Measurements from ENCODE around the gene MAP4K3.
A peak's percentile ranks its signal among the peaks of the same experiment; 100 is the strongest.

The MAP4K3 gene

DNA sequence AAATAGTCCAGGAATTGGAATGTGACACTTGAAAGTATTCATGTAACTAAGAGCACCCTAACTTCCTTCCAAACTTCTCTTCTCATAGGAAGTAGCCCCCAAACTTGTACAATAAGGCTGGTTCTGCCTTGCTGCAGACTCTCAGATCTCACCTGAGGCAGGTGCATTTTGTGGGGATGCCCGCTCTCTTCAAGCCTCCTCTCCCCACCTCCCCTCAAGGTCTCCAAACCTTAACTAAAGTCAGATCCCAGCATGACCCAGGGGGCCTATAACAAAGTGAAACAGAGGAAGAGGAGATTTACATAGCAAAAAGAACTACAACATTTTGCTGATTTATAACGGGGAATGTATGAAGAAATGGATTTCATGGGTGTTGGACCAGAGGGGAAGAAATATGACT, 216.9 kb downstream of the MAP4K3 start:
- Histone ChIP-seq H3K27ac (no peak overlapping the region), H4K20me1 (no peaks in the 10 kb centered on the region), H3K4me2 (no peak overlapping the region), H3K27me3 (no peaks in the 10 kb centered on the region), H3K4me3 (no peak overlapping the region), H3K9ac (no peak overlapping the region), H3K9me3 (no peaks in the 10 kb centered on the region), H3K36me3 (no peaks in the 10 kb centered on the region), H3K4me1 (peaks cover 14% of the 10 kb centered on the region)
- no peak for TF ChIP-seq Cebpa-rat (IDR thresholded peaks at IDR 0.05)

DNA sequence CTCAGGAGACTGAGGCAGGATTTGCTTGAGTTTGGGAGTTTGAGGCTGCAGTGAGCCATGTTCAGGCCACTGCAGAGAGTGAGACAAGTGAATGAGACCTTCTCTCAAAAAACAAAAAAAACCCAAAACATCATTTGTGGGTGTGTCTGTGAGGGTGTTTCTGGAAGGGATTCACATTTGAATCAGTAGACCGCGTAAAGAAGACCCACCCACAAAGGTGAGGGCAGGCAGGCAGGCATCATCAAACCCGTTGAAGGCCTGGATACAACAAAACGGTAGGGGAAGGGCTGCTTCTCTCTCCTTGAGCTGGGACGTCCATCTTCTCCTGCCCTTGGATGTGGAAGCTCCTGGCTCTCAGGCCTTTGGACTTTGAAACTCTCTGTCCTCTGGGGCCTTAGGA, 218.7 kb downstream of the MAP4K3 start:
- no peak for TF ChIP-seq Cebpa-rat (IDR thresholded peaks at IDR 0.05)
- H3K4me3 ChIP-seq = no peak overlapping the region
- no peaks in the 10 kb centered on the region for H3K27me3 ChIP-seq
- no peaks in the 10 kb centered on the region for H3K9me3 ChIP-seq
- no peaks in the 10 kb centered on the region for H4K20me1 ChIP-seq
- no peak overlapping the region for H3K9ac ChIP-seq
- H3K4me1 ChIP-seq = peaks cover 14% of the 10 kb centered on the region
- H3K4me2 ChIP-seq = no peak overlapping the region
- no peak overlapping the region for H3K27ac ChIP-seq
- no peaks in the 10 kb centered on the region for H3K36me3 ChIP-seq

DNA sequence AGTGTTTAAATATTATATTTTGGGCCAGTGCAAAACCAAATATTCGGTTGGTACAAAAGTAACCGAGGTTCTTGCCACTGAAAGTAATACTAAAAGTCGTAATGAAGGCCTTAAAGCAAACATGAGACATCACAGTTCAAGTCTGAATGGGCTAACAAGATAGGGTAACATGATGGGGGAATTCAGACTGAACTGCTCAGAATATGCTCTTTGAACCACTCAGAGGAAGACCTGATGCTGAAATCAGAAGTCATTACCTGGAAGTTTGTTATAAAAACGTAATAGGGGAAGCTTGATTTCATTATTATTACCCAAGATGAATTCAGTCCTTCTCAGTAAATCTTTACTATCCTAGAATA, 219.9 kb downstream of the MAP4K3 start:
- Histone ChIP-seq H3K4me2 (peak overlapping the region; percentile 51), H3K9me3 (no peaks in the 10 kb centered on the region), H3K4me3 (no peak overlapping the region), H3K36me3 (no peaks in the 10 kb centered on the region), H3K9ac (no peak overlapping the region), H3K27ac (no peak overlapping the region), H4K20me1 (no peaks in the 10 kb centered on the region), H3K4me1 (peaks cover 14% of the 10 kb centered on the region), H3K27me3 (no peaks in the 10 kb centered on the region)
- no peak for TF ChIP-seq Cebpa-rat (IDR thresholded peaks at IDR 0.05)

DNA sequence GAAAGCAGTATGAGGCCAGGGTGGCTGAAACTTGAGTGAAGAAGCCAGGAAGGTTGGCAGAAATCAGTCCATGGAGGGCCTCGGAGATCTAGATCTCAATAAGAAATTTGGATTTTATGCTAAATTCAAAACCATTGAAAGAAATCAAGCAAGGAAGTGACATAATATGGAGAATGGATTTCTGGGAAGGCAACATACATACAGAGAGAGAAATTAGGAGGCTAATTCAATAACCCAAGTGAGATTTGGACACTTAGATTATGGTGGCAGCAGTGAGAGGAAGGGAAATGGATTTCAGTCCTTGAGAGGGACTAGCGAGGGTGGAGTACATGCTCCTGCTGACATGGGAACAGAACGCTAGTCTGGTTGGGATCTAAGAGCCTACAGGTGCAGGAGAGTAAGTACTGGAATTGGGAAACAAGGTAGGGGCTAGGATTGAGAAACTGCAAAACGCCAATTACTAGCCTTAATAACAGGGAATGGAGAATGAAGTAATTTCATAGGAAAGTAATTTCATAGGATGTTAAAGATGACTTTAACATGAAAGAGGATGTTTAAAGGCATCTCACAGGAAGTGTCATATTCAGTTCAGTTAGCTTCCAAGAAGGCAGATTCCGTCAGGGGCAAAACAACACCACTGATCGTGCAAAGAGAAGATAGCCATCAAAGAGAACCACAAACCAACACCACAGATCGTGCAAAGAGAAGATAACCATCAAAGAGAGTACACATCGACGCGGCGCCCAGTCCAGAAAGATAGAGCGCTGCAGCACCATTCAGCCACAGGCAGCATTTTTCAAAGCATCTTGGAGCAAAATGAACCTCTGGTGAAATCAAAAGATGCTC, 220.5 kb downstream of the MAP4K3 start:
- H3K4me1 ChIP-seq = peaks cover 14% of the 10 kb centered on the region
- H4K20me1 ChIP-seq = no peaks in the 10 kb centered on the region
- H3K9me3 ChIP-seq = no peaks in the 10 kb centered on the region
- H3K4me2 ChIP-seq = peak overlapping the region; percentile 51
- H3K36me3 ChIP-seq = no peaks in the 10 kb centered on the region
- H3K9ac ChIP-seq = no peak overlapping the region
- H3K27ac ChIP-seq = no peak overlapping the region
- no peak for TF ChIP-seq Cebpa-rat (IDR thresholded peaks at IDR 0.05)
- H3K4me3 ChIP-seq = no peak overlapping the region
- no peaks in the 10 kb centered on the region for H3K27me3 ChIP-seq

DNA sequence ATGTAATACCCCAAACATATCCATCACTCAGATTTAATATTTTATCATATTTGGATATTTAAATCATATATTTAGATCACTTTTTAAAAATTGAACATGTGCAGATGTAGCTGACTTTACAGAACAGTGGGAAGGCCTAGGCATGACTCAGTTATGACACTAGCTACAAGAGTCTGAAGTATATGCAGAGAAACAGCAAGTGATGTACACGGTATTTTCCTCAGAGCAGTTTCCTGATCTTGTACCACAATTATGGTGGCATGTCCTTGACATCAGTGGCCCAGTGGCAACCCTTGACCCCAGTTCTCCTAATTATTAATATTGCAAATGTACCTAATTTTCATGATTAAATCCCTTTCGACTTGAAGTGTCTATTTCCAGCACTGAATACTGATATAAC, 221.5 kb downstream of the MAP4K3 start:
- peaks cover 14% of the 10 kb centered on the region for H3K4me1 ChIP-seq
- no peak overlapping the region for H3K9ac ChIP-seq
- no peak overlapping the region for H3K27ac ChIP-seq
- no peak overlapping the region for H3K4me3 ChIP-seq
- no peak for TF ChIP-seq Cebpa-rat (IDR thresholded peaks at IDR 0.05)
- H3K36me3 ChIP-seq = no peaks in the 10 kb centered on the region
- no peaks in the 10 kb centered on the region for H3K27me3 ChIP-seq
- no peaks in the 10 kb centered on the region for H3K9me3 ChIP-seq
- H3K4me2 ChIP-seq = no peak overlapping the region
- H4K20me1 ChIP-seq = no peaks in the 10 kb centered on the region

DNA sequence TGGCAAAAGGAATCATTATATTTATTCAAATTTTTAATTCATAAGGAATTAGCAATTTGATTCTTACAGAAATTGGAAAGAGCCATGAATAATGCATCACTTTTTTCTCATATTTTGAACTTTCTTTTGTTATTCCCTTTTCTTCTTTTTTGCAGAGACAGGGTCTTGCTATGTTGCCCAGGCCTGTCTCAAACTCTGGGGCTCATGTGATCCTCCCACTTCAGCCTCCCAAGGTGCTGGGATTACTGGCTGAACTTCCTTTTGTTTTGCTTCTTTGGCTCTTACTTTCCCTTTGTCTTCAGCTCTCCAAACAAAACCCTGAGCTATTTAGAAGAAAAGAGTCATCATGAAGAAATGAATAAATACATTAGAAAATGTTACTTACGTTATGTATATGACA, 224.1 kb downstream of the MAP4K3 start:
- H3K9ac ChIP-seq = no peak overlapping the region
- no peak for TF ChIP-seq Cebpa-rat (IDR thresholded peaks at IDR 0.05)
- H4K20me1 ChIP-seq = no peaks in the 10 kb centered on the region

DNA sequence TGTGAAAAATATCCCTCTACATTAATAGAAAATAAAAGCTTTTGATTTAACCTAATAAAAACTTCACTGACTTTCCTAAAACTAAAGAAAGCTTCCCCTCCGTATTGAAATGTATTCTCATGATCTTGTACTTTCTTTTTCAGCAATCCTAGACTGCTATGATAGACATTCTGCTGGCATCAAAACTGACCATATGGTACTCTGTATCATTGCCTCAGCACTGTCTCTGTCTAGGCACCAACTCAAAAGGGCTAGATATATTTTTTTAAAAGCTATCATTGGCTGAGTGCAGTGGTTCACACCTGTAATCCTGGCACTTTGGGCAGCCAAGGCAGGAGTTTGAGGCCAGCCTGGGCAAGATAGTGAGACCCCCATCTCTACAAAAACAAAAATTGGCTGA, 226.2 kb downstream of the MAP4K3 start:
- Histone ChIP-seq H3K9ac (no peak overlapping the region), H3K9me3 (no peaks in the 10 kb centered on the region), H3K4me1 (no peaks in the 10 kb centered on the region), H3K27me3 (no peaks in the 10 kb centered on the region), H3K4me3 (no peak overlapping the region), H3K36me3 (no peaks in the 10 kb centered on the region), H3K27ac (no peak overlapping the region), H4K20me1 (no peaks in the 10 kb centered on the region), H3K4me2 (no peak overlapping the region)
- no peak for TF ChIP-seq Cebpa-rat (IDR thresholded peaks at IDR 0.05)

More for the DNA sequence above, 224.1 kb downstream of the MAP4K3 start:
- Histone ChIP-seq H3K4me2 (no peak overlapping the region), H3K4me1 (peaks cover 14% of the 10 kb centered on the region), H3K27me3 (no peaks in the 10 kb centered on the region), H3K9me3 (no peaks in the 10 kb centered on the region), H3K27ac (no peak overlapping the region), H3K4me3 (no peak overlapping the region), H3K36me3 (no peaks in the 10 kb centered on the region)

DNA sequence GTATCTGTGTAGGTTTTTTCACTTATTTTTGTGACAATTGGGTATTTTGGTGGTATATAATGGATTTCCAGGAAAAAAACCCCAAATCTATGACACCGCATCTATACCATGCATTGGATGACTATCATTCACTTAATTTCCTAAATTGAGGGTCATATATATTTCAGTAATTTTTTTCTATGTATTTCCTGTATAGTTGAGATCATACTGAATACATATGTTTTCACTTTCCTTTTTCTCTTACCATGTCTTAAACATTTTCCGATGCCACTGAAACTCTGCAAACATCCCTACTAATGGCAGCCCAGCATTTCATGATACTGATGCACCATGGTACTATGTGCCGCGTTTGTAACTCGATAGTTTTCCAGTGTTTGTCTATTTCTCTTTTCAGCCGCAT, 233.7 kb downstream of the MAP4K3 start:
- TF ChIP-seq Cebpa-rat (IDR thresholded peaks at IDR 0.05) = no peak
- Histone ChIP-seq H3K27ac (no peak overlapping the region), H4K20me1 (no peaks in the 10 kb centered on the region), H3K4me1 (no peaks in the 10 kb centered on the region), H3K4me3 (no peak overlapping the region), H3K36me3 (no peaks in the 10 kb centered on the region), H3K27me3 (no peaks in the 10 kb centered on the region), H3K9ac (no peak overlapping the region), H3K9me3 (peaks cover 7% of the 10 kb centered on the region; the same call in 1 of the 2 replicates), H3K4me2 (no peak overlapping the region)

DNA sequence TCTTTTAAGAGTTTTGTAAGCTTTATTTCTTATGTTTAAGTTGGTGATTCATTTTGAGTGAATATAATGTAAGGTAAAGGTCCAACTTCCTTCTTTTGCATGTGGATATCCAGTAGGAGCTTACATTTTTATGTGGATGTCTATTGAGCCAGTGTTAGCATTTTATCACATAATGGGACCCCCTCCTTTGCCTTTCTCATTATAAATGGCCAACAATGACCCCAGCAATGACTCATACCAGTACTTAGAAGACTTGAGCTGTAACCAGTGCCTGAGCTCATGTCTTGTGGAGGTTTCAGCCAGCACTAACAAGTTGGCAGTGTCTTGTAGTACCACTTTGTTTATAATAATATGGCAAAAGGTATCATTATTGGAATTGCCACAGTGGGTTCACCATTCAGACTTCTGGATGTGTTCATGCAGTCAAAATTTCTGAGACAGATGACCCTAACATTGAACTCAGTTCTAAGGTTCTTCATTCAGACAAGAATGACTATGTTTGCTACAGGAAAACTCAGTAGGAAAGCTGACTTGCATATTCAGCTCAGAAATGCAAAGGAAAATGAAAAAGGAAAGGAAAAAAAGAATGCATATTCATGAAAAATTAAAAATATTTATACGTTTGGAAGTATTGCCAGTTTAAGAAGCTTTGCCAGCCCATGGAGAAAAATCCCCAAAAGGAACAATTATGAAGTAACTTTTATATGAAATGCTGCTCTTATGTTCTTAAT, 234.3 kb downstream of the MAP4K3 start:
- TF ChIP-seq Cebpa-rat (IDR thresholded peaks at IDR 0.05) = no peak
- H3K4me2 ChIP-seq = no peak overlapping the region
- H3K9me3 ChIP-seq = peaks cover 7% of the 10 kb centered on the region; the same call in 1 of the 2 replicates
- H3K4me3 ChIP-seq = no peak overlapping the region
- no peaks in the 10 kb centered on the region for H3K36me3 ChIP-seq
- H3K27ac ChIP-seq = no peak overlapping the region
- H3K4me1 ChIP-seq = no peaks in the 10 kb centered on the region
- H3K9ac ChIP-seq = no peak overlapping the region
- H4K20me1 ChIP-seq = no peaks in the 10 kb centered on the region
- H3K27me3 ChIP-seq = no peaks in the 10 kb centered on the region
